ENCODE results near the gene GALNT12. TPM values are rescaled to one million over a fixed set of nuclear protein-coding genes. Genes with fewer than 3 reads are reported as not detected.
A peak's percentile ranks its signal among the peaks of the same experiment; 100 is the strongest.

GALNT12 gene
- total RNA-seq, 1 experiment from 2014 or later, result 31.2 TPM

DNA sequence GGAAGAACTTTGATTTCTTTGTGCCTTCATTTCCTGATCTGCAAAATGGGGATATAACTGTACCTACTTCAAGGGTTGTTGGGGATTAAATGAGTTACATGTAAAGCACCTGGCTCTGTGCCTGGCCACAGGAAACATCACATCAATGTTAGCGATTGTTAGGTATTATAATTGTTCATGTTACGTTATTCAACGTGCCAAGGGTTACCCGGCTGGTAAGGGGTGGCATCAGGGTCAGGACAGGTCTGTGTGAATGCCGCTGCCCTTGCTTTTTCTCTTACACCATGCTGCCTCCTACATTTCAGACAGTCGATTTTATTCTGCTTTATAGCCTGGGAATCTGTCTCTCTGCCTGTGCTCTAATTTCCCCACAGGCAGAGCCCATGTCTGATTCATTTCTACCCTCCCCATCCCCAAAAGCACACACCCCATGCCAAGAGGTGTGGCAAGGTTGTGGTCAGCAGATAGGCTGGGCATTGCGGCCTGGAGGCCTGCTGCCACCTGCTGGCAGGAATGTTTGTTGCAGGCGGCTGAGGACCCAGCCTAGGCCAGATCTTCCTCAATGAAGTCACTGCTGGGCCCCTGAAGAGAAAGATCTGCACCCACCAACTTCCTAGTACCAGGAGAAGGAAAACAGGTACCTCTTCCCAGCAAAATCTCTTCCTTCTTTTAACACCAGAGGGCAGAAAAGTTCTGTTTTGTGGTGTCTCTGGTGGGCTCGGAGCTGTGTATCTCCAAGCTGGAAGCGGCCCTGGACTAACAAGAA is 16.4 kb upstream of the GALNT12 start:
- Histone ChIP-seq H3K36me3 (ENCODE audit: control insufficient read depth in 1 of 2, insufficient read depth in 2 of 2, low read length in 2 of 2) (peaks cover 7 to 32% of the 10 kb centered on the region in 2 experiments; a peak in 3 of 4 replicates), H3K4me2 (ENCODE audit: low read length) (peak overlapping the region; percentile 61), H3K79me2 (ENCODE audit: insufficient read depth, low read length) (peaks cover 74% of the 10 kb centered on the region), H3K4me3 (replicated peaks in 1 of 2; ENCODE audit: low read depth in 1 of 2, low read length in 2 of 2) (no peak overlapping the region), H3K4me1 (ENCODE audit: control insufficient read depth in 1 of 2, insufficient read depth in 2 of 2, low read length in 2 of 2) (peaks cover 15 to 61% of the 10 kb centered on the region in 2 experiments), H3K9ac (ENCODE audit: low read length) (peak overlapping the region; percentile 42), H4K20me1 (ENCODE audit: insufficient read depth) (peaks cover 10% of the 10 kb centered on the region; the same call in 1 of the 2 replicates), H3K9me3 (ENCODE audit: control insufficient read depth in 1 of 2, insufficient read depth in 1 of 2, low read depth in 1 of 2, low read length in 2 of 2) (no peaks in the 10 kb centered on the region), H2AFZ (ENCODE audit: low read depth, low read length, poor library complexity, severe bottlenecking) (no peak overlapping the region), H3K27ac (ENCODE audit: low read depth, low read length) (0 out of 2 replicates have a peak overlapping the region, but pooled peaks have one; percentile 19), H3K27me3 (ENCODE audit: insufficient read depth, low read length) (no peaks in the 10 kb centered on the region), H3K9me2 (ENCODE audit: insufficient read depth) (no peaks in the 10 kb centered on the region)
- peak; percentile 72 for DNase-seq (ENCODE audit: low read depth, low spot score)
- ChIA-PET POLR2A (no interaction called here), RAD21 (ENCODE audit: low non-redundant PET in 1 of 2, low total read pairs in 2 of 2, uncharacterized antibody in 2 of 2, unreplicated experiment in 2 of 2) (interaction anchor here in 1 of 2 experiments (0.6 kb wide), 1 partner anchor 209 kb away, joined by 3 read pairs; no protein-coding TSS in a partner anchor), CTCF (interaction anchor here (0.9 to 1.3 kb wide), 2 partner anchors 9 to 17 kb away, joined by 4 to 5 read pairs; no protein-coding TSS in a partner anchor)
- TF ChIP-seq EZH2phosphoT487 (IDR thresholded peaks at IDR 0.05; ENCODE audit: borderline replicate concordance), result no peak
- TF ChIP-seq SP1 (IDR thresholded peaks at IDR 0.05; ENCODE audit: low read depth), result peak; percentile 57
- TF ChIP-seq, protein P1, sequence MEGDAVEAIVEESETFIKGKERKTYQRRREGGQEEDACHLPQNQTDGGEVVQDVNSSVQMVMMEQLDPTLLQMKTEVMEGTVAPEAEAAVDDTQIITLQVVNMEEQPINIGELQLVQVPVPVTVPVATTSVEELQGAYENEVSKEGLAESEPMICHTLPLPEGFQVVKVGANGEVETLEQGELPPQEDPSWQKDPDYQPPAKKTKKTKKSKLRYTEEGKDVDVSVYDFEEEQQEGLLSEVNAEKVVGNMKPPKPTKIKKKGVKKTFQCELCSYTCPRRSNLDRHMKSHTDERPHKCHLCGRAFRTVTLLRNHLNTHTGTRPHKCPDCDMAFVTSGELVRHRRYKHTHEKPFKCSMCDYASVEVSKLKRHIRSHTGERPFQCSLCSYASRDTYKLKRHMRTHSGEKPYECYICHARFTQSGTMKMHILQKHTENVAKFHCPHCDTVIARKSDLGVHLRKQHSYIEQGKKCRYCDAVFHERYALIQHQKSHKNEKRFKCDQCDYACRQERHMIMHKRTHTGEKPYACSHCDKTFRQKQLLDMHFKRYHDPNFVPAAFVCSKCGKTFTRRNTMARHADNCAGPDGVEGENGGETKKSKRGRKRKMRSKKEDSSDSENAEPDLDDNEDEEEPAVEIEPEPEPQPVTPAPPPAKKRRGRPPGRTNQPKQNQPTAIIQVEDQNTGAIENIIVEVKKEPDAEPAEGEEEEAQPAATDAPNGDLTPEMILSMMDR (IDR thresholded peaks at IDR 0.05 in 2 of 3, conservative IDR thresholded peaks at IDR 0.05 in 1 of 3; ENCODE audit: borderline replicate concordance in 1 of 3, insufficient read depth in 1 of 3, low read depth in 2 of 3, low read length in 2 of 3), result peak; percentile 78 to 99 (median 95)
- no peak for TF ChIP-seq JUND (IDR thresholded peaks at IDR 0.05)
- TF ChIP-seq, protein P2, sequence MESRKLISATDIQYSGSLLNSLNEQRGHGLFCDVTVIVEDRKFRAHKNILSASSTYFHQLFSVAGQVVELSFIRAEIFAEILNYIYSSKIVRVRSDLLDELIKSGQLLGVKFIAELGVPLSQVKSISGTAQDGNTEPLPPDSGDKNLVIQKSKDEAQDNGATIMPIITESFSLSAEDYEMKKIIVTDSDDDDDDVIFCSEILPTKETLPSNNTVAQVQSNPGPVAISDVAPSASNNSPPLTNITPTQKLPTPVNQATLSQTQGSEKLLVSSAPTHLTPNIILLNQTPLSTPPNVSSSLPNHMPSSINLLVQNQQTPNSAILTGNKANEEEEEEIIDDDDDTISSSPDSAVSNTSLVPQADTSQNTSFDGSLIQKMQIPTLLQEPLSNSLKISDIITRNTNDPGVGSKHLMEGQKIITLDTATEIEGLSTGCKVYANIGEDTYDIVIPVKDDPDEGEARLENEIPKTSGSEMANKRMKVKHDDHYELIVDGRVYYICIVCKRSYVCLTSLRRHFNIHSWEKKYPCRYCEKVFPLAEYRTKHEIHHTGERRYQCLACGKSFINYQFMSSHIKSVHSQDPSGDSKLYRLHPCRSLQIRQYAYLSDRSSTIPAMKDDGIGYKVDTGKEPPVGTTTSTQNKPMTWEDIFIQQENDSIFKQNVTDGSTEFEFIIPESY (IDR thresholded peaks at IDR 0.05; ENCODE audit: extremely low read depth, insufficient replicate concordance, low read length), result no peak
- peak; percentile 66 for TF ChIP-seq YY1 (IDR thresholded peaks at IDR 0.05; ENCODE audit: extremely low read depth, insufficient replicate concordance, low read depth, low read length)
- no peak for TF ChIP-seq CBX3 (IDR thresholded peaks at IDR 0.05; ENCODE audit: low read depth)
- TF ChIP-seq ELF1 (IDR thresholded peaks at IDR 0.05; ENCODE audit: borderline replicate concordance, low read depth), result no peak
- peak; percentile 33; the same call in 1 of the 2 replicates for TF ChIP-seq POLR2AphosphoS5 (IDR thresholded peaks at IDR 0.05; ENCODE audit: low read depth, low read length)
- peak; percentile 82 for TF ChIP-seq RAD21 (IDR thresholded peaks at IDR 0.05; ENCODE audit: low read depth)
- no TSS peak for BruUV-seq (replicated peaks)
- ATAC-seq, result peak; percentile 85
- intact Hi-C loops (cut with micrococcal nuclease), result loop anchor here (5.0 kb wide), 1 partner anchor 474 kb away; no protein-coding TSS in a partner anchor
